ENCODE data around the gene PLXNB1. TPM values are rescaled to one million over a fixed set of nuclear protein-coding genes. Genes with fewer than 3 reads are reported as not detected.
"Not testable (repeated sequence)": the region's sequence is repeated elsewhere in the genome, so short reads cannot be mapped to it uniquely, and the experiment has no call there.

Gene PLXNB1
- total RNA-seq, 3 donors from 2014 or later: 60.2 to 182 (median 148) TPM

GRCh38 chr3:48475188-48475587, 45.3 kb upstream of the PLXNB1 start:
- no peak for TF ChIP-seq POLR2A (IDR thresholded peaks at IDR 0.05)
- TF ChIP-seq CTCF (IDR thresholded peaks at IDR 0.05): no peak
- TF ChIP-seq POLR2AphosphoS5 (IDR thresholded peaks at IDR 0.05): no peak
- intact Hi-C loops (cut with DNase I; ENCODE audit: low total_unique reads): no loop called here
- no peak for DNase-seq (ENCODE audit: low spot score in 2 of 2)
- H3K4me3 ChIP-seq: no peak overlapping the region
- H3K27me3 ChIP-seq: no peaks in the 10 kb centered on the region
- peaks cover 2 to 4% of the 10 kb centered on the region in 2 donors for H3K4me1 ChIP-seq
- H3K9me3 ChIP-seq: no peaks in the 10 kb centered on the region
- no peaks in the 10 kb centered on the region for H3K36me3 ChIP-seq
- H3K27ac ChIP-seq: no peak overlapping the region

- TF ChIP-seq CTCF (IDR thresholded peaks at IDR 0.05) (no peak), POLR2AphosphoS5 (IDR thresholded peaks at IDR 0.05) (no peak), POLR2A (IDR thresholded peaks at IDR 0.05) (no peak)
- no peaks in the 10 kb centered on the region for H3K27me3 ChIP-seq
- DNase-seq (ENCODE audit: low spot score in 2 of 2): no peak
- intact Hi-C loops (cut with DNase I; ENCODE audit: low total_unique reads): no loop called here
- no peak overlapping the region for H3K4me3 ChIP-seq
- H3K4me1 ChIP-seq: peaks cover 2 to 7% of the 10 kb centered on the region in 2 donors
- no peak overlapping the region for H3K27ac ChIP-seq
- no peaks in the 10 kb centered on the region for H3K36me3 ChIP-seq
- H3K9me3 ChIP-seq: no peaks in the 10 kb centered on the region
Observed at GRCh38 chr3:48474619-48475018, 44.7 kb upstream of the PLXNB1 start.

GRCh38 chr3:48474031-48474430, 44.1 kb upstream of the PLXNB1 start:
- H3K27ac ChIP-seq; H3K4me1 ChIP-seq; intact Hi-C loops (cut with DNase I; ENCODE audit: low total_unique reads); DNase-seq (ENCODE audit: low spot score in 2 of 2); H3K36me3 ChIP-seq; H3K27me3 ChIP-seq; H3K9me3 ChIP-seq; H3K4me3 ChIP-seq: not testable (repeated sequence)

- H3K36me3 ChIP-seq: no peaks in the 10 kb centered on the region
- H3K27ac ChIP-seq: peak overlapping the region; percentile 96 to 99
- intact Hi-C loops (cut with DNase I; ENCODE audit: low total_unique reads): no loop called here
- H3K27me3 ChIP-seq: no peaks in the 10 kb centered on the region
- H3K4me3 ChIP-seq: peak overlapping the region in 1 of 3 donors; percentile 57
- TF ChIP-seq CTCF (IDR thresholded peaks at IDR 0.05): no peak
- no peak for TF ChIP-seq POLR2AphosphoS5 (IDR thresholded peaks at IDR 0.05)
- TF ChIP-seq POLR2A (IDR thresholded peaks at IDR 0.05): no peak
- no peaks in the 10 kb centered on the region for H3K9me3 ChIP-seq
- peaks cover 2 to 7% of the 10 kb centered on the region in 2 donors for H3K4me1 ChIP-seq
- DNase-seq (ENCODE audit: low spot score in 2 of 2): no peak
Observed at GRCh38 chr3:48473617-48473952, 43.7 kb upstream of the PLXNB1 start.

DNA sequence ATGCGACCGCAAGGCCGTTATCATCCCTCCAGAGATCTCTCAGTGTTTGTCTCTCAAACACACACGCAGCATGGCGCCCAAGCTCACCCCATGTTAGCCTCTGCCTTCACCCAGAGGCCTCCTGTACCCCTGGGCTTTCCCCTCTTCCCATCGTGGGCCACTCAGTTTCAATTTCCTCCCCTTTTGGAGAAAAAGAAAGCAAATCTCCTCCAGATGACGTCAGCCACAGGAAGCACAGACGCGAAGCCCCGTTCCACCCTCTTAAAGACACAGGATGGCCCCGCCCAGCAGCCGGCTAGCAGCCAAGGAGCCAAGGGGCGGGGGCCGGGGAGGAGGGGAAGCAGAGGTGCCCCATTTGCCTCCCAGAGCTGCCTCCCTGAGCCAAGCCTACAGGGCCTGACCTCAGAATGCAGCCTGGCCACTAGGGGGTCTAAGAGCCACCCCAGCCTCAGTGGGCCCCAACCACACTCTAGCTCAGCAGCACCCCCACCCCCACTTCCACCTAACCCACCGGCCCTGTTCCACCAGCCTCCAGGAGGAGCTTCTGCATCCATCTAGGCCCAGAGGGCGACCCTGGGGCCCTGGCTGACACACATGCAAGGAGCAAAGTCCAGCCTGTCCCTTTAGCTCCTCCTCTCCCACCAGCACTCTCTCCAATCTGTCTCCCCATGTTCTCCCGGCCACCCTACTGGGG, 43.2 kb upstream of the PLXNB1 start:
- peak; percentile 84 to 86 for DNase-seq (ENCODE audit: low spot score in 2 of 2)
- Histone ChIP-seq H3K4me3 (peak overlapping the region; percentile 57 to 85 (median 57)), H3K27ac (peak overlapping the region; percentile 96 to 99), H3K27me3 (no peaks in the 10 kb centered on the region), H3K36me3 (no peaks in the 10 kb centered on the region), H3K9me3 (no peaks in the 10 kb centered on the region), H3K4me1 (peaks cover 3 to 9% of the 10 kb centered on the region in 2 donors)
- intact Hi-C loops (cut with DNase I; ENCODE audit: low total_unique reads): no loop called here
- TF ChIP-seq POLR2AphosphoS5 (IDR thresholded peaks at IDR 0.05) (peak; percentile 77 to 89 (median 89)), CTCF (IDR thresholded peaks at IDR 0.05) (peak; percentile 14 to 45 (median 40)), POLR2A (IDR thresholded peaks at IDR 0.05) (peak; percentile 30)

DNA sequence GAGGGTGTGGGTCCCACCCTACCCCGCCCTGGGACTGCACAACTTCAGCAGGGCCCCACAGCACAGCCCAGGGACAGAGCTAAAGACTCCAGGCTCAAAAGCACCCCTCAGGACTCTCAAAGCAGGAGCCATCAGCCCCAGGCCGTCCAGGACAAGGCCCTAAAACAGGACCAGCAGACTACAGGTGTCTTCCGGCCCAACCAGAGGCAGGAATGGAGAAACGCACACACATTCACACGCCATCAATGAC, 42.7 kb upstream of the PLXNB1 start:
- no peaks in the 10 kb centered on the region for H3K9me3 ChIP-seq
- no peaks in the 10 kb centered on the region for H3K27me3 ChIP-seq
- DNase-seq (ENCODE audit: low spot score in 2 of 2): no peak
- no peaks in the 10 kb centered on the region for H3K36me3 ChIP-seq
- peak overlapping the region; percentile 57 to 85 (median 57) for H3K4me3 ChIP-seq
- H3K27ac ChIP-seq: peak overlapping the region; percentile 96 to 99
- H3K4me1 ChIP-seq: peaks cover 8 to 14% of the 10 kb centered on the region in 2 donors
- intact Hi-C loops (cut with DNase I; ENCODE audit: low total_unique reads): no loop called here
- TF ChIP-seq CTCF (IDR thresholded peaks at IDR 0.05) (no peak), POLR2A (IDR thresholded peaks at IDR 0.05) (no peak), POLR2AphosphoS5 (IDR thresholded peaks at IDR 0.05) (no peak)
